ENCODE results near the gene SMLR1. TPM values are rescaled to one million over a fixed set of nuclear protein-coding genes. Genes with fewer than 3 reads are reported as not detected.

SMLR1 gene
- total RNA-seq, 1 experiment from 2014 or later = 0.08 TPM

DNA sequence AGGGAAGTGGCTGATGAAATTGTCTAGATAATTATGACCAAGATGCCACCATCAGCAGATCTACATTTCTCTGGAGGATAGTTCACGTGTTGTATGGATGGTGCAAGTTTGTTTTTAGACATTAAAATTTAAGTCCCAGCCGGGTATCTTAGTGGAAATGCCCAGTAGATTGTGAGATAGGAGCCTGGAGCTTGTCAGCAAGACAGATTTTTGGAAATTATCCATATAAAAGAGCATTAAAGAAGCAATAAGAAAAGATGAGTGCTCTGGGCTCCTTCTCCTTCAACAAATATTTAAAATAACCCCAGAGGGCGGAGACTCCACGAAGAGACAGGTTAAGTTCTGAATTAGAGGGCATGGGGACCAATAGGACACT is 47.6 kb upstream of the SMLR1 start:
- Histone ChIP-seq H3K9me3 (ENCODE audit: control insufficient read depth, insufficient read depth, low read depth, low read length) (no peaks in the 10 kb centered on the region), H3K4me1 (ENCODE audit: control insufficient read depth, insufficient read depth, low read length) (no peaks in the 10 kb centered on the region), H3K27me3 (ENCODE audit: control insufficient read depth, insufficient read depth, low read length) (no peaks in the 10 kb centered on the region), H3K36me3 (ENCODE audit: control insufficient read depth, insufficient read depth, low read length) (no peaks in the 10 kb centered on the region), H3K4me3 (ENCODE audit: low read depth in 2 of 2, low read length in 2 of 2) (no peak overlapping the region), H3K27ac (ENCODE audit: low read length) (no peak overlapping the region)
- BruUV-seq (replicated peaks) = no TSS peak
- ATAC-seq = no peak
- in situ Hi-C loops (cut with HindIII; ENCODE audit: low pct_unique_long_range_greater_than_20kb, low sequenced_read_pairs) (no loop called here), intact Hi-C loops (cut with micrococcal nuclease; ENCODE audit: unreplicated experiment) (no loop called here)
- POLR2A ChIA-PET = no interaction called here
- DNase-seq (ENCODE audit: low read depth, low spot score) = no peak
- TF ChIP-seq POLR2AphosphoS5 (IDR thresholded peaks at IDR 0.05; ENCODE audit: low read depth, low read length) = no peak
- TF ChIP-seq TCF7L2 (IDR thresholded peaks at IDR 0.05; ENCODE audit: low read depth, low read length) = no peak
- CTCF ChIA-PET = no interaction called here

DNA sequence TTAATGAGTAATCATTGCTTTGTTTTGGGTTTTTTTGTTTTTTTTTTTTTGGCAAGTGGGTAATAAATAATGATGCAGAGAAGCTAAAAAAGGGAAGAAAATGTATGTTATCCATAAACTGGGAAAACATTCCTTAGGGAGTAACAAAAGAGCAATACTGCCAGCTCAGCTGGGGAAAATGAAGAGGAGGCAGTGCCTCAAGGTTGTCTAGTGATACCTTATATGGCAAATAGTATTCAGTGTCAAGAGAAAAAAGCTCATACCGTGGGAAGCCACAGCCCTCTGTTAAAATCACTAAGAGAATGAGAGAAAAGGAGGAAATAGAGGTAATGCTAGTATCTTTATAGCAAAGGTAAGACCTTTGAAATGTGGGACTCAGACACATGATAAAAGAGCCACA is 47.1 kb upstream of the SMLR1 start:
- TF ChIP-seq POLR2AphosphoS5 (IDR thresholded peaks at IDR 0.05; ENCODE audit: low read depth, low read length) (no peak), SIN3A (IDR thresholded peaks at IDR 0.05; ENCODE audit: borderline replicate concordance, insufficient read depth, low read depth, low read length) (no peak), TCF7L2 (IDR thresholded peaks at IDR 0.05; ENCODE audit: low read depth, low read length) (no peak)
- TF ChIP-seq, protein P1, sequence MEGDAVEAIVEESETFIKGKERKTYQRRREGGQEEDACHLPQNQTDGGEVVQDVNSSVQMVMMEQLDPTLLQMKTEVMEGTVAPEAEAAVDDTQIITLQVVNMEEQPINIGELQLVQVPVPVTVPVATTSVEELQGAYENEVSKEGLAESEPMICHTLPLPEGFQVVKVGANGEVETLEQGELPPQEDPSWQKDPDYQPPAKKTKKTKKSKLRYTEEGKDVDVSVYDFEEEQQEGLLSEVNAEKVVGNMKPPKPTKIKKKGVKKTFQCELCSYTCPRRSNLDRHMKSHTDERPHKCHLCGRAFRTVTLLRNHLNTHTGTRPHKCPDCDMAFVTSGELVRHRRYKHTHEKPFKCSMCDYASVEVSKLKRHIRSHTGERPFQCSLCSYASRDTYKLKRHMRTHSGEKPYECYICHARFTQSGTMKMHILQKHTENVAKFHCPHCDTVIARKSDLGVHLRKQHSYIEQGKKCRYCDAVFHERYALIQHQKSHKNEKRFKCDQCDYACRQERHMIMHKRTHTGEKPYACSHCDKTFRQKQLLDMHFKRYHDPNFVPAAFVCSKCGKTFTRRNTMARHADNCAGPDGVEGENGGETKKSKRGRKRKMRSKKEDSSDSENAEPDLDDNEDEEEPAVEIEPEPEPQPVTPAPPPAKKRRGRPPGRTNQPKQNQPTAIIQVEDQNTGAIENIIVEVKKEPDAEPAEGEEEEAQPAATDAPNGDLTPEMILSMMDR (IDR thresholded peaks at IDR 0.05) = no peak
- TF ChIP-seq, protein P2, sequence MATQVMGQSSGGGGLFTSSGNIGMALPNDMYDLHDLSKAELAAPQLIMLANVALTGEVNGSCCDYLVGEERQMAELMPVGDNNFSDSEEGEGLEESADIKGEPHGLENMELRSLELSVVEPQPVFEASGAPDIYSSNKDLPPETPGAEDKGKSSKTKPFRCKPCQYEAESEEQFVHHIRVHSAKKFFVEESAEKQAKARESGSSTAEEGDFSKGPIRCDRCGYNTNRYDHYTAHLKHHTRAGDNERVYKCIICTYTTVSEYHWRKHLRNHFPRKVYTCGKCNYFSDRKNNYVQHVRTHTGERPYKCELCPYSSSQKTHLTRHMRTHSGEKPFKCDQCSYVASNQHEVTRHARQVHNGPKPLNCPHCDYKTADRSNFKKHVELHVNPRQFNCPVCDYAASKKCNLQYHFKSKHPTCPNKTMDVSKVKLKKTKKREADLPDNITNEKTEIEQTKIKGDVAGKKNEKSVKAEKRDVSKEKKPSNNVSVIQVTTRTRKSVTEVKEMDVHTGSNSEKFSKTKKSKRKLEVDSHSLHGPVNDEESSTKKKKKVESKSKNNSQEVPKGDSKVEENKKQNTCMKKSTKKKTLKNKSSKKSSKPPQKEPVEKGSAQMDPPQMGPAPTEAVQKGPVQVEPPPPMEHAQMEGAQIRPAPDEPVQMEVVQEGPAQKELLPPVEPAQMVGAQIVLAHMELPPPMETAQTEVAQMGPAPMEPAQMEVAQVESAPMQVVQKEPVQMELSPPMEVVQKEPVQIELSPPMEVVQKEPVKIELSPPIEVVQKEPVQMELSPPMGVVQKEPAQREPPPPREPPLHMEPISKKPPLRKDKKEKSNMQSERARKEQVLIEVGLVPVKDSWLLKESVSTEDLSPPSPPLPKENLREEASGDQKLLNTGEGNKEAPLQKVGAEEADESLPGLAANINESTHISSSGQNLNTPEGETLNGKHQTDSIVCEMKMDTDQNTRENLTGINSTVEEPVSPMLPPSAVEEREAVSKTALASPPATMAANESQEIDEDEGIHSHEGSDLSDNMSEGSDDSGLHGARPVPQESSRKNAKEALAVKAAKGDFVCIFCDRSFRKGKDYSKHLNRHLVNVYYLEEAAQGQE (IDR thresholded peaks at IDR 0.05; ENCODE audit: insufficient read depth in 1 of 2, low read depth in 2 of 2, low read length in 1 of 2) = no peak
- in situ Hi-C loops (cut with HindIII; ENCODE audit: low pct_unique_long_range_greater_than_20kb, low sequenced_read_pairs) (no loop called here), intact Hi-C loops (cut with micrococcal nuclease; ENCODE audit: unreplicated experiment) (no loop called here)
- Histone ChIP-seq H3K27me3 (ENCODE audit: control insufficient read depth, insufficient read depth, low read length) (no peaks in the 10 kb centered on the region), H3K4me1 (ENCODE audit: control insufficient read depth, insufficient read depth, low read length) (no peaks in the 10 kb centered on the region), H3K4me3 (ENCODE audit: low read depth in 2 of 2, low read length in 2 of 2) (no peak overlapping the region), H3K36me3 (ENCODE audit: control insufficient read depth, insufficient read depth, low read length) (no peaks in the 10 kb centered on the region), H3K27ac (ENCODE audit: low read length) (no peak overlapping the region), H3K9me3 (ENCODE audit: control insufficient read depth, insufficient read depth, low read depth, low read length) (no peaks in the 10 kb centered on the region)
- no TSS peak for BruUV-seq (replicated peaks)
- ChIA-PET CTCF (no interaction called here), POLR2A (no interaction called here)
- no peak for DNase-seq (ENCODE audit: low read depth, low spot score)
- ATAC-seq = no peak

DNA sequence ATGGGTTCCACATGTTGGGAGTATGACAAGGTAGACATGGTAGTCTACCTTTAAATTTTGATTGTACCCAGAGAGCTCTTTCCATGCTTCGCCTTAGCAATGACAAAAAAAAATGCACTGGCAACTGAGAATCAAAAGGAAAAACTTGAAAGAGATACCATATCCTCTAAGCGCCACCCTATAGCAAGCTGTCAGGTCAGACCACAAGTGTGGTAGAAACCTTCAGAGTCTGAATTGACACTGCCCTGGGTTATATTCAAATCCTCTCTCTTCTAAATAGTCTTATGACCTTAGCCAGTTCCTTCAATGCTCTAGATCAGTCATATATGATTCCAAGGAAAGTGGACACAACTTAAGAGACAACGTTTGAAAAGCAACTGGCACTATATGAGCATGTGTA is 45.6 kb upstream of the SMLR1 start:
- no TSS peak for BruUV-seq (replicated peaks)
- DNase-seq (ENCODE audit: low read depth, low spot score) (no peak), ATAC-seq (no peak)
- intact Hi-C loops (cut with micrococcal nuclease; ENCODE audit: unreplicated experiment) (no loop called here), in situ Hi-C loops (cut with HindIII; ENCODE audit: low pct_unique_long_range_greater_than_20kb, low sequenced_read_pairs) (no loop called here)
- ChIA-PET POLR2A (no interaction called here), CTCF (no interaction called here)
- no peak for TF ChIP-seq POLR2AphosphoS5 (IDR thresholded peaks at IDR 0.05; ENCODE audit: low read depth, low read length)
- no peak for TF ChIP-seq TCF7L2 (IDR thresholded peaks at IDR 0.05; ENCODE audit: low read depth, low read length)
- TF ChIP-seq, protein P1 (IDR thresholded peaks at IDR 0.05) = no peak
- TF ChIP-seq, protein P2 (IDR thresholded peaks at IDR 0.05; ENCODE audit: insufficient read depth in 1 of 2, low read depth in 2 of 2, low read length in 1 of 2) = no peak
- no peak for TF ChIP-seq SIN3A (IDR thresholded peaks at IDR 0.05; ENCODE audit: borderline replicate concordance, insufficient read depth, low read depth, low read length)
- Histone ChIP-seq H3K27ac (ENCODE audit: low read length) (no peak overlapping the region), H3K36me3 (ENCODE audit: control insufficient read depth, insufficient read depth, low read length) (no peaks in the 10 kb centered on the region), H3K4me3 (ENCODE audit: low read depth in 2 of 2, low read length in 2 of 2) (no peak overlapping the region), H3K27me3 (ENCODE audit: control insufficient read depth, insufficient read depth, low read length) (no peaks in the 10 kb centered on the region), H3K4me1 (ENCODE audit: control insufficient read depth, insufficient read depth, low read length) (no peaks in the 10 kb centered on the region), H3K9me3 (ENCODE audit: control insufficient read depth, insufficient read depth, low read depth, low read length) (no peaks in the 10 kb centered on the region)

All from Panc1 (cell line).